GM19035 (cell line): ENCODE data around the gene IL6ST.

Experiments used
- ATAC-seq: cut with Tn5 transposase; IDR thresholded peaks from one replicate; pipeline ENCODE4 v1.9.1; 2021; ENCODE audit not compliant: unreplicated experiment

Gene IL6ST

DNA sequence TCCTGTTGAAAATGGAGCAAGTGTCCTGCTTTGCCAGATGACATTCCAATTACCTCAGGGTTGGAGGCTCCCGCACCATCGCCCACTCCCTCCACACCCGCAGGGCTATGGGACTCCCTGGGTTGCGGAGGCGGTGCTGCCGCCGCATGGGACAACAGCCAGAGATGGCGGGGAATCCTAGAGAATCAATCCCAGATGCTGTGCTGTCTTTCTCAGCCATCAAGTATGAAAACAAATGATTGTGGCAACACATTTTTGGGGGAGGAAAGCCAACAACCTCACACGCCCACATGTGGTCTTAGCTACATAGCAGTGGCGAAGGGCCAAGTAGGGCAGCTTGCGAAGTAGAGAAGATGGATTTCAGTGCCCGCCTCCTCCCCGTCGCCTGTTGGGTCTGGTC lies 96.9 kb downstream of the IL6ST start:
- ATAC-seq = no peak

DNA sequence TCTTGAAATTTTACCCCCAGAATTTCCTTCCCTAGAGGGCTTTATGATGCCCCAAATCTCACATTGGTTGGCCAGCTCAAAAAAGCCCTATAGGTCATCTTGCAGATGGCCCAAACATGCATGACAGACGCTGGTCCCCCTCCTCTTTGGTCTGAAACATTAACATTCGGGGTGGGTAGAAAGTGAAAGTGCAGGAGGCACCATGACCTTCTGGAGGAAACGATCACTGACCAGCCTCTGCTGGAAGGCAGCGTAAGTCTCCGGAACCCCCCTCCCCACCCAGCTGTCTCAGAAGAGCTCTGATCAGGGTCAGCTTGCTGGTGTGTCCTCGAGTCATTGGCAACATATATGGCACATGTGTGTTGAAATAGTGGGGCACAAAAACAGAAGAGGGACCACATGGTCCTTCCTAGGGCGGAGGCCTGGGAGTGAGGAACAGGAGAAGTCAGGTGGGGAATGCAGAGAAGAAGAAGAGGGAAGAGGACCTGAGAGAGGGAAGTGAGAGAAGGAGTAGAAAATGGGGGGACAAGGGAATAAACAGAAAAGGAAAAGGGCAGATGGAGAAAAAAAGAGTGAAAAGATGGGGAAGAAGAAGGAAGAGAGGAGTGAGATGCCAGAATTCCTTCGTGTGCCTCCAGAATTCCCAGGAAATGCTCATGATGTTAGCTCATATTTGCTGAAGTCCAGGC lies 97.4 kb downstream of the IL6ST start:
- ATAC-seq = no peak

DNA sequence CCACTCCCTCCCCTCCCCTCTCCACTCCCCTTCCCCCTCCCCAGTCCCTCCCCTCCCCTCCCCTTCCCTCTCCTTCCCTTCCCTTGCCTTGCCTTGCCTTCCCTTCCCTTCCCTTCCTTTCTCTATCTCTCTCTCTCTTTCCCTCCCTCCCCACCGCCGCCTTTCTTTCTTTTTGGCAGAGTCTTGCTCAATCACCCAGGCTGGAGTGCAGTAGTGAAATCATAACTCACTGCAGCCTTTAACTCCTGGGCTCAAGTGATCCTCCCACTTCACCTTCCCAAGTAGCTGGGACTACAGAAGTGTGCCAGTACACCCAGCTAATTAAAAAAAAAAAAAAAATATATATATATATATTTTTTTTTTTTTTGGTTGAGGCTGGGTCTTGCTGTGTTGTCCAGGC lies 98.1 kb downstream of the IL6ST start:
- ATAC-seq = no peak

DNA sequence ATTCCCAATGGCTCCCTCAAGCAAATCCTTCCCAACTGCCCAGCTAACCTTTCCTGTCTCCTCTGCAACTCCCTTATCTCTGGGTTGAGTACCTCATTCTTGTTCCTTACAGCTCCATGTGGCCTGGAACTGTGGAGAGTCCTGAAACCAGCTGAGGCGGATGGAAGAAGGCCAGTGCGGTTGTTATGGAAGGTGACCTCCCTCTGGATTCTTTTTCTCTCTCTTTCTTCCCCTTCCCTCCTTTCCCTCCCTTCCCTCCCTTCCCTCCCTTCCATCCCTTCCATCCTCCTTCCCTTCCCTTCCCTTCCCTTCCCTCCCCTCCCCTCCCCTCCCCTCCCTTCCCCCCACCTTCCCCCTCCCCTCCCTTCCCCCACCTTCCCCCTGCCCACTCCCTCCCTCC lies 98.5 kb downstream of the IL6ST start:
- no peak for ATAC-seq

DNA sequence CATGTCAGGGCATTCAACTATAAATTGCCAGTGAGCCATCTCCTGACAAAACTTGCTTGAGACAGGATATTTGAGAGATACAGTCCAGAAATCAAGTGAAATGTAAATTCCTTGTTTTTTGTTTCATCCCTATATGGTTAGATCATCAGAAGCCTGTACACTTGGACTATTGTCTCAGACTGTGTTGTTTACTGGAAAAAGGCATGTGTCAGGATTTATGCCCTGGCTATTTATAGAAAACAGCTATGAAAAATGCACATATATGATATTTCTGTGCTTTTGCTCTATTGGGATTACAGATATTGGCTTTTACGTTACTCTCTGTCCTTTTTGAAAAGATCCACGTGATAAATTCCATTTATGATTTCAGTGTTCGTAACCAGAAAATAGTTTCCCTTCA lies 99.4 kb downstream of the IL6ST start:
- no peak for ATAC-seq

DNA sequence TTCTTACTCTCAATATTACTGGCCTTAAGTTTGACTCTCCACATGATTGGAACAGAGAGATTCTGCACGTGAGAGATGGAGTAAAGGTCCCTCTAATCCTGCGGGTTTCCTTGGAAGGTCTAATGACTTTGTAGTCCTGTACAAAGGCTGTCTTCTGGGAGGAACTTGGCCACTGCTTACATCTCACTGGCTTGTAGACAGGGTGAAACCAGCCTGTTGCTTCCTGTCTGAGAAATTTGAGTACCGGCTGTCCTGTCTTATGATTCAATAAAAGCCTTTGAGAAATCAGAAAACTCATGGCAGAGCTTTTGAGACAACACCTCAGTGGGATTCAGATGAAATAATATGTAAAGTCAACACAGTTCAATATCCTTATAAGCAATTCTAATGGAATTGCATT lies 100.6 kb downstream of the IL6ST start:
- ATAC-seq = no peak

DNA sequence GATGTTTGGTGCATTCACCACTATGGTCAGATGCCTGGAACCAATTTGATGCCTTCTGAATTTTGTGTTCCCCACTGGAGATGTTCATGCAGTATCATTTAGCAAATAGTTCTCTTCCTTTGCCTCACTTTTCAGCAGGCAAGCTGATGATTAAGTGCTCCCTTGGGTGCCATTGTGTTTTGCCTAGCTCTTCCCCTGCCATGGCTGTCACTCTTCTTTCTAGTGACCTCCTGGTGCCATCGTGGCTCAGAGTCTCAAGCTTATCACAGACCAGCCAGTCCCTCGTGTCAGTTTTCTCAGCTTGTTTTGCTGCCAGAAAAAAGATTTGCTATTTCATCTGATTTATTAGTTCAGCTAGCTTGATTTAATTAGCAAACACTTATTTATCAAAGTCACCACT lies 102.3 kb downstream of the IL6ST start:
- ATAC-seq = no peak

DNA sequence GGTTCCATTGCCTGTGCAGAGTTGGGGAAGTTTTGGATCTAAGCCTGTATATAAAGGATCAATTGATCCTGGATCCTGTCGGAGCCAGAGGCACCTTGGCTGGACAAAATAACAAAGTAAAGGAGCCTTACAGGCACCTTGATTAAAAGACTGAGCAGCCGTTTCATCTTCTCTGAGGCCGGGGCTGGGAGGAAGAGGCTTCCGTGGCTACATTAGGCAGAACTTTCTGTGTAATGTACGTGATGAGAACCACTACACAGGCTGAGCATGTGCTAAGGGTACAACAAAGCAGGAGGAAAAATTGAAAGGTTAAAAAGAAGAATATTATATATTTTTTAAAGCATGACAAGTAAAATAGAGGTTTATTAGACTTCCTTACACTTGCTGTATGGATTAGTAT lies 106.6 kb downstream of the IL6ST start:
- no peak for ATAC-seq

DNA sequence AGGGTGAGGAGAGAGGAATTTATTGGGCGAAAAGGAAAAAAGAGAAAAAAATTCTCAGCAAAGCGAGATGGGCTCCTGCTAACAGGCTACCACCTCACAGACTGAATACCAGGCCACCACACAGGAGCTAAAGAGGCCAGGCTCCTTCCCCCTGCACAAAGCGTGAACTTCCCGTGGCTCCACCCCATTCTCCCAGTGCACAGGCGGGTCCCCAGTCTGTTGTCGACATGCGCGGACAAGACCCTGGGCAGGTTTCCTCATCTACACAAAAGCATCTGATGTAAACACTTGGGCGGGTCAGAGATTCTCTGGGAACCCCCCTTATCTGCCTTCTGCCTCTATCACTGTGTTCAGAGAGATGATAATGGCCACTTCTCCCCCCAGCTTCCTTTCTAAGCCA lies 109.4 kb downstream of the IL6ST start:
- no peak for ATAC-seq
